ENCODE data around the gene MLH3.

MLH3 gene

DNA sequence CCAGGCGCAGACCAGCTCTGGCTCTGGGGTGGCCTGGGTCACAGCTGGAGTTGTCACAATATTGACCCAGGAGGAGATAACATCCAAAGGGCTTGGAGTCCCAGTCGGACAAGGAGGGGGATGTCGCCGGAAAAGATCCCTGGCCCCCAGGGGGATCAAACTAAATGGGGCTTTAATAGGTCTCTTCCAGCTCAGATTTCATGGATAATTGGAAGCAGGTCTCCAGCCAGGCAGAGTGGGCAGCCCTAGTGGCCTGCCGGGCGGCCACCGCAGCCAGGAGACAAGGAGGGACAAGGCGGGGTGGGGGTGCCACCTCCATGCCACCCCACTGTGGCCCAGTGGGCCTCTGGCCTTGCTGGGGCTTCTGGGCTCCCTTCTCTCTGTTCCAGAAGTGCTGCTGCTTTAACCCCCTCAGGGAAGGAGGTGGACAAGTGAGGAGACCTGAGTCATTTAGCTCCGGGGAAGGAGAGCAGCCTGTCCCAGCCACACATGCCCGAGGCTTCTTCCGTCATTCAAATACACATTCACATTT lies 72.8 kb downstream of the MLH3 start:
- no peak overlapping the region for H2AFZ ChIP-seq
- no peaks in the 10 kb centered on the region for H3K79me2 ChIP-seq
- no peak overlapping the region for H3K4me3 ChIP-seq (ENCODE audit: low read depth, low read length)
- H3K27me3 ChIP-seq (ENCODE audit: control insufficient read depth, insufficient read depth, low read length) = no peaks in the 10 kb centered on the region
- no peaks in the 10 kb centered on the region for H3K4me1 ChIP-seq
- TF ChIP-seq, protein P1, sequence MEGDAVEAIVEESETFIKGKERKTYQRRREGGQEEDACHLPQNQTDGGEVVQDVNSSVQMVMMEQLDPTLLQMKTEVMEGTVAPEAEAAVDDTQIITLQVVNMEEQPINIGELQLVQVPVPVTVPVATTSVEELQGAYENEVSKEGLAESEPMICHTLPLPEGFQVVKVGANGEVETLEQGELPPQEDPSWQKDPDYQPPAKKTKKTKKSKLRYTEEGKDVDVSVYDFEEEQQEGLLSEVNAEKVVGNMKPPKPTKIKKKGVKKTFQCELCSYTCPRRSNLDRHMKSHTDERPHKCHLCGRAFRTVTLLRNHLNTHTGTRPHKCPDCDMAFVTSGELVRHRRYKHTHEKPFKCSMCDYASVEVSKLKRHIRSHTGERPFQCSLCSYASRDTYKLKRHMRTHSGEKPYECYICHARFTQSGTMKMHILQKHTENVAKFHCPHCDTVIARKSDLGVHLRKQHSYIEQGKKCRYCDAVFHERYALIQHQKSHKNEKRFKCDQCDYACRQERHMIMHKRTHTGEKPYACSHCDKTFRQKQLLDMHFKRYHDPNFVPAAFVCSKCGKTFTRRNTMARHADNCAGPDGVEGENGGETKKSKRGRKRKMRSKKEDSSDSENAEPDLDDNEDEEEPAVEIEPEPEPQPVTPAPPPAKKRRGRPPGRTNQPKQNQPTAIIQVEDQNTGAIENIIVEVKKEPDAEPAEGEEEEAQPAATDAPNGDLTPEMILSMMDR (IDR thresholded peaks at IDR 0.05) = no peak
- H3K9ac ChIP-seq = no peak overlapping the region
- no peaks in the 10 kb centered on the region for H3K9me3 ChIP-seq (ENCODE audit: control insufficient read depth, low read length)
- H3K36me3 ChIP-seq (ENCODE audit: control insufficient read depth, insufficient read depth, low read length) = no peaks in the 10 kb centered on the region
- no peak overlapping the region for H3K27ac ChIP-seq
- no peak overlapping the region for H3K4me2 ChIP-seq (ENCODE audit: low read length)

DNA sequence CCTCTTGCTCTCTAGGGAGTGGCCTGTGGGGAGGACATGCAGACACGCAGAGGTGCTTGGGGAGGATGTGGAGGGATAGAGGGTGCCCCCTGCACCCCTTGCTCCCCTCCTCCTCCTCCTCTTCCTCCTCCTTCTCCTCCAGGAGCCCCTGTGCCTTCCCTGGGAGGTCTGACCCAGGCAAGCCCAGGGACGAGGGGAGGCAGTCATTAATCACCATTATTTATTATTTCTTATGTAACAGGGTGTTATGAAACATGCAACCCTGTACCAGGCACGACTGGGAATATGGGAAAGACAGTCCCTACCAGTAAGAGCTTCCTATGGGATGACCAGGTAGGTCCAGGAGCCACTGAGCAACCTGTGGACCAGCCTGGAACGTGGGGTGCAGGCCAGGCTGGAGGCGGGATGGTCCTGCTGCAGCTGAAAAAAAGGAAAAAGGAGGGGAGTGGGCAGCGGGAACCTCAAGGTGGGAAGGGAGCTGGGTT lies 73.3 kb downstream of the MLH3 start:
- Histone ChIP-seq H3K9me3 (ENCODE audit: control insufficient read depth, low read length) (no peaks in the 10 kb centered on the region), H3K36me3 (ENCODE audit: control insufficient read depth, insufficient read depth, low read length) (no peaks in the 10 kb centered on the region), H3K27me3 (ENCODE audit: control insufficient read depth, insufficient read depth, low read length) (no peaks in the 10 kb centered on the region), H3K4me3 (ENCODE audit: low read depth, low read length) (no peak overlapping the region), H3K9ac (no peak overlapping the region), H3K27ac (no peak overlapping the region), H3K4me1 (no peaks in the 10 kb centered on the region), H3K79me2 (no peaks in the 10 kb centered on the region), H2AFZ (no peak overlapping the region), H3K4me2 (ENCODE audit: low read length) (no peak overlapping the region)
- TF ChIP-seq, protein P1 (IDR thresholded peaks at IDR 0.05) = no peak

DNA sequence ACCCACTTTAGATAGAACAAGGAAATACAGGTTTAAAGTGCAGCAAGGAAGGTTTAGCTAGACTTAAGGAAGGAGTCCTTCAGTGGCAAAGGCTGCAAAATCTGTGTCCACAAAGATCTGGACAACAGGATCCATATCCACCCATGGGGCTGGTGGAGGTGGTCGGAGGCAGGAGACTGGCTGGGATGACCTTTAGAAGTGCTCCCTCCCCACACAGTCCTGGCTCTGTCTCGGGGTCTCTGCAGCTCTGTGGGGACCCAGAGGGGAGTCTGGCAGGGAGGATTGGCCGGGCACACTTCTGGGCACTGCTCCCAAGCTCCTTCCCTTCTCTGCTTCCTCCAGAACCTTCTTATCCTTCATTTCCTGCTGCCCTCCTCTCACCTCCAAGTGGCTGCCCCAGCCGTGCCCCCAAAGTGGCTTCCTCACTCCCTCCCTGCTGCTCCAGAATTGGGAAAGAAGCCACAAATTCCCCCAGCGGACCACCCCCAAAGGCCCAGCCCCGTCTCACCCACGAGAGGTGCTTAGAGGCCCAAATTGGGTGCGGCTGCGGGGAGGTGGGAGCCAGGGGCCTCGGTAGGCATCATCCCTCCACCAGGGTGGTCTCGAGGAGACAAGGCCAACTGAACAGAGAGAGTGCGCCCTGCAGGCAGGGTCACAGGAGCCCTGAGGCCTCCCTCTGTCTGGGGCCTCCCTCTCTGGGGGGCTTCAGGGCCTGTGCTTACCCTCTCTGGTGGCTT lies 73.9 kb downstream of the MLH3 start:
- Histone ChIP-seq H3K9ac (no peak overlapping the region), H3K27ac (no peak overlapping the region), H3K79me2 (no peaks in the 10 kb centered on the region), H3K36me3 (ENCODE audit: control insufficient read depth, insufficient read depth, low read length) (no peaks in the 10 kb centered on the region), H3K4me3 (ENCODE audit: low read depth, low read length) (no peak overlapping the region), H3K4me1 (no peaks in the 10 kb centered on the region), H3K9me3 (ENCODE audit: control insufficient read depth, low read length) (no peaks in the 10 kb centered on the region), H2AFZ (no peak overlapping the region), H3K4me2 (ENCODE audit: low read length) (no peak overlapping the region), H3K27me3 (ENCODE audit: control insufficient read depth, insufficient read depth, low read length) (no peaks in the 10 kb centered on the region)
- TF ChIP-seq, protein P1 (IDR thresholded peaks at IDR 0.05) = no peak

DNA sequence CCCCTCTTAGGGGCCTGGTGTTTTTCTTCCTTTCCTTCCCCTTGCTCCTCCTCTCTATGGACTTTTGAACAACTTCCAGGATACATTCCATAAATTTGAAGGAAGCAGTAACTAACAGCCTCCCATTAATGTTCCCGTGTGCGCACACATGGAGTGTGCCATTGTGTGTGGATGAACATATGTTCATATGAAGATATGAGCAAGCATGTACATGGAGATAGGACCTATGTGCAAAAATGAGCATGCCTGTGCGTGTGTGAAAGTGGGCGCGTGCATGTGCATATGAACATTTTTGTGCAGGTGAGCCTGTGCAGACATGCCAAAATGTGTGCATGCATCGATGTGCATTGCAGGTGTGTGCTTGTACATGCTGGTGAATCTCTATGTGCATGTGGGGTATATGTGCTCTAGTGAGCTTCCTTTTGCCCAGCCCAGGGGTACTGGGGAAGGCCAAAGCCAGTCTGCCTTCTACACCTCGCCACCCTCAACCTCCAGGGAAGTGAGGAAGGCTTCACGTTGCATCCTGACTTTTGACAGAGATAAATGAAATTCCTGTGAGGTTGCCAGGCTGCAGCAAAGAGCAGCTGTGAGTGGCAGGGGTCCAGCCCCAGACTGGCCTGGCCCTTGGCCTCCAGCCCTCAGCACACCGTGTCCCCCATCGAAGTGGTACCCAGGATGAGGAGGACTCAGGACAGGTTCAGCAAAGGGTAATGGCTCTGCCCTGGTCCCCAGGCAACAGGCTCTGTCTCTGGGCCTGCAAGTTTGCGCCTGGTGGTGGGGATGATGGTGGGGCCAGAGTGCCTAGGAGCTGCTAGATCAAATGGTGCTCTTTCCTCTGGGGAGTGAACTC lies 74.8 kb downstream of the MLH3 start:
- Histone ChIP-seq H3K79me2 (no peaks in the 10 kb centered on the region), H3K27me3 (ENCODE audit: control insufficient read depth, insufficient read depth, low read length) (no peaks in the 10 kb centered on the region), H3K4me2 (ENCODE audit: low read length) (no peak overlapping the region), H3K9ac (no peak overlapping the region), H3K36me3 (ENCODE audit: control insufficient read depth, insufficient read depth, low read length) (no peaks in the 10 kb centered on the region), H2AFZ (no peak overlapping the region), H3K9me3 (ENCODE audit: control insufficient read depth, low read length) (no peaks in the 10 kb centered on the region), H3K4me1 (no peaks in the 10 kb centered on the region), H3K27ac (no peak overlapping the region), H3K4me3 (ENCODE audit: low read depth, low read length) (no peak overlapping the region)
- TF ChIP-seq, protein P1 (IDR thresholded peaks at IDR 0.05) = no peak
